H1 (cell line): ENCODE results near the gene PPFIA2. TPM values are rescaled to one million over a fixed set of nuclear protein-coding genes. Genes with fewer than 3 reads are reported as not detected.
A peak's percentile ranks its signal among the peaks of the same experiment; 100 is the strongest.

Source experiments
- CHD7 ChIP-seq: fragments of 300-600 bp; sonication (generic); IDR thresholded peaks from 2 replicates; pipeline ENCODE4 v1.7.1; 2012; ENCODE audit warnings: low read length, moderate library complexity, mild to moderate bottlenecking, inconsistent platforms; ENCODE audit not compliant: insufficient replicate concordance
- CTCF ChIP-seq, 3 experiments: IDR thresholded peaks; 1 replicate in 2 of 3; 2 replicates in 1 of 3; pipeline versions ENCODE4 v1.5.1 to v1.6.1; 2011; ENCODE audit warnings: low read length in 3 of 3, mild to moderate bottlenecking in 3 of 3, inconsistent platforms in 2 of 3, low read depth in 1 of 3, moderate library complexity in 1 of 3; ENCODE audit not compliant: insufficient read depth in 1 of 3; ENCODE audit errors: control extremely low read depth in 1 of 3
- EGR1 ChIP-seq: IDR thresholded peaks from 2 replicates; pipeline ENCODE4 v1.6.1; 2011; ENCODE audit warnings: low read depth, low read length, borderline replicate concordance
- RAD21 ChIP-seq, 2 experiments: IDR thresholded peaks in 1 of 2; conservative IDR thresholded peaks in 1 of 2; 2 replicates each; pipeline ENCODE4 v1.6.1; 2011; ENCODE audit warnings: low read depth in 2 of 2, low read length in 2 of 2, improper control_type of control experiment in 1 of 2, inconsistent platforms in 1 of 2, mild to moderate bottlenecking in 1 of 2, moderate library complexity in 1 of 2
- polyA plus RNA-seq, 7 experiments: library from polyadenylated mRNA; depleted of rRNA in 3 of 7; stranded (reverse) in 5 of 7; unstranded in 2 of 7; fragments of >200 nt in 5 of 7; fragments of 200-250 nt in 2 of 7; gene quantifications; 1 replicate in 5 of 7; 2 replicates in 1 of 7; 4 replicates in 1 of 7; pipeline versions ENCODE4 v1.2.1 to v1.2.3, GENCODE V29; 2011 to 2013; ENCODE audit warnings: missing spikeins in 2 of 7, mixed read lengths in 2 of 7
- total RNA-seq: library from RNA; stranded (reverse); fragmentation: NEBNext Ultra II Directional; extraction: Animal tissue kit (Norgen Biotek cat#: 25700); gene quantifications from 2 replicates; pipeline ENCODE4 v1.2.1, GENCODE V29; 2021

Gene PPFIA2
- total and polyA plus RNA-seq, 2 of the 8 experiments (the other 6 are each of a cell fraction or from before 2014, with no cell fraction given) = 1.2 to 1.8 TPM

GRCh38 chr12:81347404-81347803 lies 411.7 kb downstream of the PPFIA2 start (continued):
- TF ChIP-seq CHD7 (no peak), RAD21 (IDR thresholded peaks at IDR 0.05 in 1 of 2, conservative IDR thresholded peaks at IDR 0.05 in 1 of 2; ENCODE audit: low read depth in 2 of 2, low read length in 2 of 2) (no peak; a peak in 1 of 4 replicates), CTCF (IDR thresholded peaks at IDR 0.05; ENCODE audit: control extremely low read depth in 1 of 3, insufficient read depth in 1 of 3, low read depth in 1 of 3, low read length in 3 of 3) (peak in 1 of 3 experiments; percentile 36; a peak in 1 of 4 replicates), EGR1 (no peak)
- TF ChIP-seq, all 59 proteins: peak for 1
